Sciatic nerve (tissue), 2 donors: Measurements from ENCODE around the gene GBF1. TPM values are rescaled to one million over a fixed set of nuclear protein-coding genes. Genes with fewer than 3 reads are reported as not detected.
"Not testable (repeated sequence)": the region's sequence is repeated elsewhere in the genome, so short reads cannot be mapped to it uniquely, and the experiment has no call there.

Experiments
- ATAC-seq: fragments of 200-7000 bp; cut with Tn5 transposase; one replicate; pipeline ENCODE4 v1.9.1; 2020; ENCODE audit warnings: mild to moderate bottlenecking, moderate library complexity
- DNase-seq: peaks from one replicate; pipeline ENCODE4 v3.0.0-alpha.2; 2020; ENCODE audit warnings: low spot score
- intact Hi-C: fragments of 100-400 bp; cut with DNase I; formaldehyde crosslinking; loops from one replicate; pipeline ENCODE4 v1.14.2; 2022
- total RNA-seq: library from RNA; stranded (reverse); fragmentation: NEBNext Ultra II Directional; extraction: Animal tissue kit (Norgen Biotek cat#: 25700); gene quantifications from one replicate; pipeline ENCODE4 v1.2.1, GENCODE V29; 2021
- donor health status: DM: no; HTN: no; CAD: no.
- donor health status: DM: no; HTN: no; CAD: no.

GBF1 gene
- total RNA-seq, 1 donor from 2014 or later: 39.5 TPM

- DNase-seq (peak; percentile 65), ATAC-seq (peak; percentile 3)
- intact Hi-C loops: loop anchor here (5.0 kb wide), 1 partner anchor 122 kb away; no protein-coding TSS in a partner anchor
Observed at GRCh38 chr10:102230264-102230860, 15.0 kb upstream of the GBF1 start.

- intact Hi-C loops: loop anchor here (5.0 kb wide), 1 partner anchor 121 kb away; no protein-coding TSS in a partner anchor
- DNase-seq (no peak), ATAC-seq (no peak)
Observed at GRCh38 chr10:102230861-102231356, 14.4 kb upstream of the GBF1 start.

GRCh38 chr10:102231357-102232318, 13.7 kb upstream of the GBF1 start:
- no peak for ATAC-seq
- DNase-seq: no peak
- intact Hi-C loops: loop anchor here (5.0 kb wide), 1 partner anchor 121 kb away; no protein-coding TSS in a partner anchor

GRCh38 chr10:102233997-102234396, 11.3 kb upstream of the GBF1 start:
- ATAC-seq (no peak), DNase-seq (no peak)
- intact Hi-C loops: loop anchor here (5.0 kb wide), 1 partner anchor 118 kb away; no protein-coding TSS in a partner anchor

DNA sequence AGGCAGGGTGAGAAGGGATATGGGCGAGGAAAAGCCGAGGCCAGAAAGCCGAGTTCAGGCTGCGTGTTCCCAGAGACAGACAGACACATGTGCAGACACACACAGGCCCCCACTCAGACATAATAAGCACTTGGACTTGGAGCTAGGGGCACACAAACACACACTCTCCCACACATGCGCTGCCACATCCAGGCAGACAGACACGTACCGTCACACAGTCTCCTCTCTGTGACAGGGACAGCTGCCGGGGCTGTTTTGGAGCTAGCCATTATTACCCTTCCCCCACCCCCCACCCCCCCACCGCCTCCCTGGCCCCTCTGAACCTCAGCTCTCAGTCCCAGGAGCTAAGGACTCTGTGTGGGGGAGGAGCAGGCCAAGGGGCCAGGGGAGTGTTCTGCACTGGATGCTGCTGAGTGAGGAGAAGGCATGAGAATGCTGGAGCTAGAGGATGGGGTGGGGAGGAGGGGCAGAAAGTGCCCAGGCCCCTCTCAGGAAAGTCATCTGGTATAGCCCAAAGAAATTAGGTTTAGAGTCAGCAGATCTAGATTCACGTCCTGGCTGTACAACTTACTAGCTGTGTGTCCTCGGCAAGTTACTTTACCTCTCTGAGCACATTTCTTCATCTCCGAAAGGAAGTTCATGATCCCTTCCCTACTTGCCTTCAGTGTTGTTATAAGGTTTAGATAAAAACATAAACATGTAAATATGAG, 10.3 kb upstream of the GBF1 start:
- no peak for DNase-seq
- intact Hi-C loops: loop anchor here (5.0 kb wide), 1 partner anchor 117 kb away; no protein-coding TSS in a partner anchor
- ATAC-seq: no peak

DNA sequence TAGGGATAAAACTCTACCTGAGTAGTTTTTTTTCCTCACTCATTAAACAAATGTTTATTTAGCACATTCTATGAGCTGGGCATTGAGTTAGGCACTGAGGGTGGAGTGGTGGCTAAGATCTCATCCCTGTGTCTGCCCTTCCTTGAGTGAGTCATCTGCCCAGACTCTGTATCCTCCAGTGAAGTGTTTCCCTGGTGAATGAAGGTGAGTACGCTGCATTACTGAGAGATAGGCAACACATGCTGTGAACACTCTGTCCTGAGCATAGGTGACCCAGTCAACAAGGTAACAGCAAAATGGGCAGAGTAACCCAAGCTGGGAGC, 9.8 kb upstream of the GBF1 start:
- ATAC-seq: no peak
- no peak for DNase-seq
- intact Hi-C loops: no loop called here

DNA sequence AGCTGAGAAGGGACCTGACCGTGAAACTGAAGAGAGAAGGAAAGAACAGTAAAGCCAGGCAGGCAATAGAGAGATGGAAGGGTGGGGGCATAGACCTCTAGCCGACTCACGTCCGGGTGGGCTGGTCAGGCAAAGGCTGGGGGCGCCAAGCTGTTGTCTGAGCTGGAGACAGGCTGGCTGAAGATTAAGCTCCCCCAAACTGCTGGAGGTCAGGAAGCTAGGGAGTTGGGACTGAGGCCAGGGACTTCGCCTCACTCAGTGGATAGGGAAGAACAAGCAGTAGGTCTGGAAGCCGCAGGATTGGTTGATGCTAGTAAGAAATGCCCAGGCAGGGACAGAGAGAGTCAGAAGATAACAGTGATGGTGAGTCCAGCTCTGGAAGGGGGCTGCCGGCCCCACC, 9.3 kb upstream of the GBF1 start:
- DNase-seq: no peak
- intact Hi-C loops: no loop called here
- ATAC-seq: no peak

GRCh38 chr10:102237711-102238252, 7.5 kb upstream of the GBF1 start:
- intact Hi-C loops: no loop called here
- DNase-seq (no peak), ATAC-seq (no peak)

DNA sequence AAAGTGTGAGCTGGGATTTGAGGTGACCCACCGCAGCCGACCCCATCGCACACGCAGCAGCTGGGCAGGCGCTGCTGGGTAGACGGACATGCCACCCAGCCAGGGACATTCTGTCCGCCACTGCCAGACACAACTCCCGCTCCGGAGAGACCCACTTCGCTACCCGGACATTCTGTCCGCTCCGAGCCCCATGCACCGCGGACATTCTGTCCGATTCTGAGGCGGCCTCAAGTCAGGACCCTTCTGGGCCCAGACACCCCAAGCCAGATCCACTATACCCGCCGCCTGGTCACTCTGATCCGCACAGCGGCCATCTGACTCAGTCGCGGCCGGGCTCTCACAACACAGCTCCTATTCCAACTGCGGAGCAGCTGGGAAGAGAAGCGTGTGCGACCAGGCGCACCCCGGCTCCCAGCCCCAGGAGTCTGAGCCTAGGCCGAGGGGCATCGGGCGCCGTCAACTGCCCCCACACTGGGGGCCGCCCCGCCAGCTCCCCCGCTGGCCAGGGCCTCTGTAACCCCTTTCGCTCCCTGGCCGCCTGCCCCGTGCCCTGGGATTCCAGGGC, 4.8 kb upstream of the GBF1 start:
- no peak for ATAC-seq
- DNase-seq: no peak
- intact Hi-C loops: no loop called here

- ATAC-seq (no peak), DNase-seq (no peak)
- intact Hi-C loops: no loop called here
Observed at GRCh38 chr10:102241032-102241443, 4.3 kb upstream of the GBF1 start.

GRCh38 chr10:102241444-102242117, 3.8 kb upstream of the GBF1 start, which contains the start of gene PITX3:
Gene PITX3, minus strand, starts transcription at chr10:102241512. Its CDS starts 9,432 bp downstream, at chr10:102232080.
- ATAC-seq: peak; percentile 88
- peak; percentile 96 for DNase-seq
- intact Hi-C loops: no loop called here

- DNase-seq: no peak
- ATAC-seq: no peak
- intact Hi-C loops: no loop called here
Observed at GRCh38 chr10:102242118-102242485, 3.2 kb upstream of the GBF1 start.

DNA sequence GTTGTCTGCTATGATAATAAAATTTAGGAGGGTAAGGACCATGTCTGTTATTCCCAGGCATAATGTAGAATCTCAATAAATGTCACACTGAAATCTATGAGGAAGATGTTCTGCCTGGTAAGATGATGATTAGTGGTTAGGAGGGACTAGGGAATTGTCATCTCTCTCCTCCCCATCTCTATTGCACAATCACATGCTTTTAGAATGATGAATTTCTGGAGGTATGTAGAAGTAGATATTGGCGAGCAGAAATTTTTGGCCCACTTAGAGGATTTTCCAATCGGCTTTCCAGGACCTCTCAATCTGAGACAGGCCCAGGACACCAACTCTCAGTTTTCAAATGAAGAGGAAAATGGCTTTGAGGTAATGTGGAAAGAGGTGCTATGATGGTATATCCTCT, 2.0 kb upstream of the GBF1 start:
- ATAC-seq (no peak), DNase-seq (no peak)
- intact Hi-C loops: no loop called here

GRCh38 chr10:102245932-102246251, 560 bp downstream of the GBF1 start:
- intact Hi-C loops: no loop called here
- no peak for DNase-seq
- ATAC-seq: no peak

- intact Hi-C loops: no loop called here
- no peak for ATAC-seq
- DNase-seq: no peak
Observed at GRCh38 chr10:102246261-102246660, 929 bp downstream of the GBF1 start.

GRCh38 chr10:102247734-102248133, 2.4 kb downstream of the GBF1 start:
- DNase-seq: no peak
- ATAC-seq: no peak
- intact Hi-C loops: no loop called here

DNA sequence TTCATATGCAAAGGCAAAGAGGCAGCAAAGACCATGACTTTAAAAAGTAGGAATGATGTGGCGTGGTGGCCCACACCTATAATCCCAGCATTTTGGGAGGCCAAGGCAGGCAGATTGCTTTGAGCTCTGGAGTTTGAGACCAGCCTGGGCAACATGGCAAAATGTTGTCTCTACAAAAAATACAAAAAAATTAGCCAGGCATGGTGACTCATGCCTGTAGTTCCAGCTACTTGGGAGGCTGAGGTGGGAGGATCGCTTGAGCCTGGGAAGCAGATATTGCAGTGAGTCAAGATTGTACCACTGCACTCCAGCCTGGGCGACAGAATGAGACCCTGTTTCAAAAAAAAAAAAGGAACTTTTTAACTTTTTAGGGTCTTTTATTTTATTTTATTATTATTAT, 7.2 kb downstream of the GBF1 start:
- ATAC-seq, DNase-seq, intact Hi-C loops: not testable (repeated sequence)

DNA sequence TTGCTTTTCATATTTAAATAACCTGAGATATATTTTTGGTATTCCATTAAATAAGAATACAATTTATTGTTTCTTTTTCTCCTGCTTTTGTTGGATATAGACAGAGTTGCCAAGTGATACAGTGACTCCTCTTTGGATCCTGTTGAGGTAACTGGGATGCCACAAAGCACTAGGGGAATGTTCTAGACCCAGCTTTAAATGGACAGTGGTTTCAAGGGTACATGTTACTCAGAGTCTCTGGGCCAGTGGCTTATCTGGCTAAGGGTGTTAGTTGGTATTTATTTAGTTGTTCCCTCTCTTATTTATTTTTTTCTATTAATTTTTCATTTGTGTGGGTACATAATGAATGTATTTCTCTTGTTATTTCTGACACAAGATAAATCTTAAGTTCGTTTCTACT, 9.1 kb downstream of the GBF1 start:
- intact Hi-C loops: no loop called here
- DNase-seq: no peak
- ATAC-seq: no peak
